ENCODE data around the gene FUT1.
"Not testable (repeated sequence)": the region's sequence is repeated elsewhere in the genome, so short reads cannot be mapped to it uniquely, and the experiment has no call there.

The FUT1 gene

GRCh38 chr19:48752496-48753365 is at the start of gene FUT1:
TSS of gene FUT1 (minus strand) at chr19:48752641. CDS start at chr19:48751281, 1,360 bp downstream.
- DNase-seq: peak; percentile 57

GRCh38 chr19:48799358-48800300 is 47.2 kb upstream of the FUT1 start:
- DNase-seq: no peak

GRCh38 chr19:48798937-48799336 is 46.5 kb upstream of the FUT1 start:
- no peak for DNase-seq

- DNase-seq: no peak
Observed at GRCh38 chr19:48797103-48797502, 44.7 kb upstream of the FUT1 start.

- DNase-seq: no peak
Observed at GRCh38 chr19:48796298-48797083, 44.0 kb upstream of the FUT1 start.

GRCh38 chr19:48795685-48796070 is 43.2 kb upstream of the FUT1 start:
- no peak for DNase-seq

- DNase-seq: peak; percentile 96
Observed at GRCh38 chr19:48795055-48795684, 42.7 kb upstream of the FUT1 start.

GRCh38 chr19:48794291-48794690 is 41.9 kb upstream of the FUT1 start:
- DNase-seq: no peak

- no peak for DNase-seq
Observed at GRCh38 chr19:48793271-48793670, 40.8 kb upstream of the FUT1 start.

- not testable (repeated sequence) for DNase-seq
Observed at GRCh38 chr19:48787331-48787730, 34.9 kb upstream of the FUT1 start.

GRCh38 chr19:48786422-48786821 is 34.0 kb upstream of the FUT1 start:
- DNase-seq: not testable (repeated sequence)

GRCh38 chr19:48784527-48784926 is 32.1 kb upstream of the FUT1 start:
- DNase-seq: no peak

- no peak for DNase-seq
Observed at GRCh38 chr19:48780631-48781391, 28.4 kb upstream of the FUT1 start.

GRCh38 chr19:48779636-48780035 is 27.2 kb upstream of the FUT1 start:
- DNase-seq: no peak

- DNase-seq: no peak
Observed at GRCh38 chr19:48777720-48778119, 25.3 kb upstream of the FUT1 start.

- DNase-seq: no peak
Observed at GRCh38 chr19:48777139-48777538, 24.7 kb upstream of the FUT1 start.

- DNase-seq: no peak
Observed at GRCh38 chr19:48772503-48772953, 20.1 kb upstream of the FUT1 start.

- DNase-seq: no peak
Observed at GRCh38 chr19:48770734-48771472, 18.5 kb upstream of the FUT1 start.

- DNase-seq: no peak
Observed at GRCh38 chr19:48770266-48770665, 17.8 kb upstream of the FUT1 start.

GRCh38 chr19:48768994-48769713 is 16.7 kb upstream of the FUT1 start:
- no peak for DNase-seq

Data from right forelimb (tissue), 1 donor.